SH-SY5Y (cell line): ENCODE results near the gene KRTAP24-1.

ENCODE experiments used
- GATA2 ChIP-seq: IDR thresholded peaks from 2 replicates; pipeline ENCODE4 v1.6.1; 2011; ENCODE audit warnings: mild to moderate bottlenecking, low read depth, low read length
- GATA3 ChIP-seq: IDR thresholded peaks from 2 replicates; pipeline ENCODE4 v1.6.1; 2011; ENCODE audit warnings: low read depth, mild to moderate bottlenecking, low read length, moderate library complexity

The KRTAP24-1 gene

GRCh38 chr21:30282850-30283249, at the start of gene KRTAP24-1:
KRTAP24-1 (minus strand) TSS chr21:30282950; CDS start chr21:30282932, 18 bp downstream.
- TF ChIP-seq GATA2 (no peak), GATA3 (no peak)

- TF ChIP-seq GATA2: no peak
- no peak for TF ChIP-seq GATA3
These were observed 46.6 kb upstream of the KRTAP24-1 start for GRCh38 chr21:30329203-30329875.

GRCh38 chr21:30326390-30326789, 43.6 kb upstream of the KRTAP24-1 start:
- TF ChIP-seq GATA3: no peak
- no peak for TF ChIP-seq GATA2

GRCh38 chr21:30320215-30320614, 37.5 kb upstream of the KRTAP24-1 start, which contains the start of gene KRTAP26-1:
KRTAP26-1 (minus strand) TSS chr21:30320315; CDS start chr21:30320035, 280 bp downstream.
- no peak for TF ChIP-seq GATA2
- no peak for TF ChIP-seq GATA3

GRCh38 chr21:30315701-30316100, 33.0 kb upstream of the KRTAP24-1 start:
- TF ChIP-seq GATA3: no peak
- TF ChIP-seq GATA2: no peak

GRCh38 chr21:30306884-30307283, 24.1 kb upstream of the KRTAP24-1 start:
- TF ChIP-seq GATA2 (no peak), GATA3 (no peak)

- TF ChIP-seq GATA2: no peak
- TF ChIP-seq GATA3: no peak
These were observed 22.4 kb upstream of the KRTAP24-1 start for GRCh38 chr21:30305136-30305535.

GRCh38 chr21:30289215-30289614, 6.5 kb upstream of the KRTAP24-1 start, which contains the start of gene KRTAP25-1:
KRTAP25-1 (minus strand) TSS chr21:30289514; CDS start chr21:30289490, 24 bp downstream.
- TF ChIP-seq GATA2: no peak
- TF ChIP-seq GATA3: no peak

GRCh38 chr21:30271611-30272010, 11.1 kb downstream of the KRTAP24-1 start:
- TF ChIP-seq GATA2 (no peak), GATA3 (no peak)

- no peak for TF ChIP-seq GATA2
- no peak for TF ChIP-seq GATA3
These were observed 11.6 kb downstream of the KRTAP24-1 start for GRCh38 chr21:30271156-30271555.

- TF ChIP-seq GATA3: no peak
- TF ChIP-seq GATA2: no peak
These were observed 12.8 kb downstream of the KRTAP24-1 start for GRCh38 chr21:30269803-30270530.

- TF ChIP-seq GATA3 (no peak), GATA2 (no peak)
These were observed 14.0 kb downstream of the KRTAP24-1 start for GRCh38 chr21:30268608-30269197.

GRCh38 chr21:30257773-30258172, 25.0 kb downstream of the KRTAP24-1 start:
- TF ChIP-seq GATA3 (no peak), GATA2 (no peak)

GRCh38 chr21:30256100-30256499, 26.6 kb downstream of the KRTAP24-1 start:
- TF ChIP-seq GATA2 (no peak), GATA3 (no peak)
